Neural cell (in vitro differentiated cells): ENCODE results near the gene PPM1D. TPM values are rescaled to one million over a fixed set of nuclear protein-coding genes. Genes with fewer than 3 reads are reported as not detected.

Experiments
- H2AFZ ChIP-seq: fragments of 200-600, 300-800 bp; sonication (generic), shearing (Covaris generic); 2 replicates; pipeline ENCODE4 v1.6.0; 2014; ENCODE audit warnings: low read depth, mild to moderate bottlenecking, antibody characterized with exemption, low read length, moderate library complexity
- H3F3A ChIP-seq: fragments of 200-600 bp; shearing (Covaris generic); 2 replicates; pipeline ENCODE4 v1.6.1; 2016; ENCODE audit warnings: mild to moderate bottlenecking, moderate library complexity, mixed read lengths, antibody characterized with exemption, low read length; ENCODE audit not compliant: insufficient read depth, poor library complexity, severe bottlenecking
- H3K27ac ChIP-seq: fragments of 200-600, 300-800 bp; sonication (generic), shearing (Covaris generic); 2 replicates; pipeline ENCODE4 v1.5.1; 2014; ENCODE audit warnings: mild to moderate bottlenecking, low read length, moderate library complexity
- H3K27me3 ChIP-seq: fragments of 300-800, 200-600 bp; sonication (generic), shearing (Covaris generic); 2 replicates; pipeline ENCODE4 v1.6.0; 2014; ENCODE audit warnings: mild to moderate bottlenecking, low read depth, low read length, moderate library complexity; ENCODE audit not compliant: insufficient read depth
- H3K36me3 ChIP-seq: fragments of 300-800, 200-600 bp; sonication (generic), shearing (Covaris generic); 2 replicates; pipeline ENCODE4 v1.5.1; 2014; ENCODE audit warnings: mild to moderate bottlenecking, antibody characterized with exemption, low read length, moderate library complexity; ENCODE audit not compliant: insufficient read depth
- H3K4me2 ChIP-seq: fragments of 300-800, 200-600 bp; sonication (generic), shearing (Covaris generic); 2 replicates; pipeline ENCODE4 v1.6.0; 2014; ENCODE audit warnings: mild to moderate bottlenecking, low read length
- H3K4me3 ChIP-seq: fragments of 300-800, 200-600 bp; sonication (generic), shearing (Covaris generic); 2 replicates; pipeline ENCODE4 v1.5.1; 2014; ENCODE audit warnings: mild to moderate bottlenecking, low read length, moderate library complexity
- H3K79me2 ChIP-seq: fragments of 200-600 bp; shearing (Covaris generic); replicated peaks from 2 replicates; pipeline ENCODE4 v1.6.0; 2014; ENCODE audit warnings: mild to moderate bottlenecking, low read length, moderate library complexity; ENCODE audit not compliant: insufficient read depth
- H3K9ac ChIP-seq: fragments of 300-800, 200-600 bp; sonication (generic), shearing (Covaris generic); 2 replicates; pipeline ENCODE4 v1.6.1; 2016; ENCODE audit warnings: mild to moderate bottlenecking, low read length, mixed read lengths
- H3K9me2 ChIP-seq: fragments of 200-600 bp; shearing (Covaris generic); 2 replicates; pipeline ENCODE4 v1.6.1; 2016; ENCODE audit warnings: mild to moderate bottlenecking, low read length, mixed read lengths; ENCODE audit not compliant: insufficient read depth
- H3K9me3 ChIP-seq: fragments of 200-600, 300-800 bp; sonication (generic), shearing (Covaris generic); 2 replicates; pipeline ENCODE4 v1.6.1; 2016; ENCODE audit warnings: mild to moderate bottlenecking, mixed run types, low read length, moderate library complexity, mixed read lengths
- H4K20me1 ChIP-seq: fragments of 200-600 bp; shearing (Covaris generic); 2 replicates; pipeline ENCODE4 v1.6.1; 2016; ENCODE audit warnings: mild to moderate bottlenecking, mixed run types; ENCODE audit not compliant: insufficient read depth
- CTCF ChIP-seq: fragments of 450-650 bp; IDR thresholded peaks from 2 replicates; pipeline ENCODE4 v1.5.1; 2014; ENCODE audit warnings: antibody characterized with exemption, mild to moderate bottlenecking, moderate library complexity; ENCODE audit not compliant: poor library complexity, severe bottlenecking
- EP300 ChIP-seq: fragments of 450-650 bp; conservative IDR thresholded peaks from 2 replicates; pipeline ENCODE4 v1.6.1; 2014; ENCODE audit warnings: antibody characterized with exemption, mild to moderate bottlenecking, moderate library complexity; ENCODE audit not compliant: poor library complexity, severe bottlenecking
- EZH2 ChIP-seq: fragments of 200-600, 300-800 bp; shearing (Covaris generic), sonication (generic); IDR thresholded peaks from 2 replicates; pipeline ENCODE4 v1.6.1; 2014; ENCODE audit warnings: antibody characterized with exemption, low read length, borderline replicate concordance, mild to moderate bottlenecking; ENCODE audit not compliant: insufficient read depth, poor library complexity, severe bottlenecking
- MXI1 ChIP-seq: fragments of 450-650 bp; conservative IDR thresholded peaks from 2 replicates; pipeline ENCODE4 v1.6.1; 2014; ENCODE audit warnings: antibody characterized with exemption, mild to moderate bottlenecking; ENCODE audit not compliant: poor library complexity, severe bottlenecking
- POLR2AphosphoS5 ChIP-seq: IDR thresholded peaks from 2 replicates; pipeline ENCODE4 v1.6.1; 2012
- RAD21 ChIP-seq: fragments of 450-650 bp; conservative IDR thresholded peaks from 2 replicates; pipeline ENCODE4 v1.6.1; 2014; ENCODE audit warnings: antibody characterized with exemption, mild to moderate bottlenecking, moderate library complexity
- REST ChIP-seq: IDR thresholded peaks from 2 replicates; pipeline ENCODE4 v1.6.1; 2012; ENCODE audit warnings: borderline replicate concordance
- SMC3 ChIP-seq: fragments of 450-650 bp; conservative IDR thresholded peaks from 2 replicates; pipeline ENCODE4 v1.6.1; 2014; ENCODE audit warnings: antibody characterized with exemption, mild to moderate bottlenecking, moderate library complexity; ENCODE audit not compliant: poor library complexity
- TAF1 ChIP-seq: IDR thresholded peaks from 2 replicates; pipeline ENCODE4 v1.6.1; 2012; ENCODE audit warnings: low read depth
- polyA plus RNA-seq: library from polyadenylated mRNA; depleted of rRNA; stranded (reverse); fragments of >200 nt; gene quantifications from 2 replicates; pipeline ENCODE4 v1.2.3, GENCODE V29; 2014

Gene PPM1D
- polyA plus RNA-seq, 1 donor from 2014 or later: 14.7 TPM

GRCh38 chr17:60641810-60642220 is 41.8 kb downstream of the PPM1D start:
- H3K9ac ChIP-seq: no peak overlapping the region
- H3K27ac ChIP-seq: no peak overlapping the region
- no peaks in the 10 kb centered on the region for H4K20me1 ChIP-seq
- no peaks in the 10 kb centered on the region for H3K36me3 ChIP-seq
- H3K9me2 ChIP-seq: no peaks in the 10 kb centered on the region
- no peaks in the 10 kb centered on the region for H3K27me3 ChIP-seq
- H3K4me2 ChIP-seq: no peak overlapping the region
- H3K9me3 ChIP-seq: no peaks in the 10 kb centered on the region
- H3K79me2 ChIP-seq: no peaks in the 10 kb centered on the region
- no peak overlapping the region for H2AFZ ChIP-seq
- H3K4me3 ChIP-seq: no peak overlapping the region
- H3F3A ChIP-seq: no peaks in the 10 kb centered on the region
- TF ChIP-seq RAD21 (peak; percentile 62), SMC3 (peak; percentile 49), EZH2 (no peak), EP300 (no peak), REST (no peak), CTCF (peak; percentile 62), MXI1 (no peak), TAF1 (no peak), POLR2AphosphoS5 (no peak)

- no peaks in the 10 kb centered on the region for H3K36me3 ChIP-seq
- H3K9ac ChIP-seq: no peak overlapping the region
- no peaks in the 10 kb centered on the region for H3K79me2 ChIP-seq
- no peak overlapping the region for H3K4me2 ChIP-seq
- no peaks in the 10 kb centered on the region for H3K27me3 ChIP-seq
- no peaks in the 10 kb centered on the region for H3K9me2 ChIP-seq
- H3F3A ChIP-seq: no peaks in the 10 kb centered on the region
- H3K4me3 ChIP-seq: no peak overlapping the region
- TF ChIP-seq SMC3: no peak
- no peak for TF ChIP-seq EZH2
- TF ChIP-seq CTCF: no peak
- no peak for TF ChIP-seq TAF1
- no peak for TF ChIP-seq MXI1
- TF ChIP-seq POLR2AphosphoS5: no peak
- TF ChIP-seq REST: no peak
- TF ChIP-seq EP300: no peak
- TF ChIP-seq RAD21: no peak
- H4K20me1 ChIP-seq: no peaks in the 10 kb centered on the region
- H2AFZ ChIP-seq: no peak overlapping the region
- no peaks in the 10 kb centered on the region for H3K9me3 ChIP-seq
- H3K27ac ChIP-seq: no peak overlapping the region
Measured at GRCh38 chr17:60645918-60646523, 46.0 kb downstream of the PPM1D start.
